SK-N-SH treated with all-trans-retinoic acid at 6 μM for 48 hours (cell line): ENCODE results near the gene SYNDIG1L.

Source experiments
- ARNTL ChIP-seq: fragments of 450-650 bp; formaldehyde crosslinking; IDR thresholded peaks from 2 replicates; pipeline ENCODE4 v1.5.0; 2020; ENCODE audit warnings: low read depth, mild to moderate bottlenecking, moderate library complexity, borderline replicate concordance
- CREB5 ChIP-seq: fragments of 250-450 bp; sonication (Bioruptor Pico); IDR thresholded peaks from 2 replicates; pipeline ENCODE4 v1.5.1; 2020; ENCODE audit warnings: low read depth, mild to moderate bottlenecking, moderate library complexity
- CSRNP3 ChIP-seq: fragments of 250-450 bp; sonication (Bioruptor Pico); IDR thresholded peaks from 2 replicates; pipeline ENCODE4 v1.5.1; 2021; ENCODE audit warnings: mild to moderate bottlenecking, moderate library complexity
- GLIS3 ChIP-seq: fragments of 250-450 bp; sonication (Bioruptor Pico); IDR thresholded peaks from 2 replicates; pipeline ENCODE4 v1.5.0; 2020; ENCODE audit warnings: mild to moderate bottlenecking, moderate library complexity
- PATZ1 ChIP-seq: fragments of 250-450 bp; sonication (Bioruptor Pico); IDR thresholded peaks from 2 replicates; pipeline ENCODE4 v1.8.0; 2020; ENCODE audit warnings: mild to moderate bottlenecking, moderate library complexity, borderline replicate concordance
- RARB ChIP-seq: fragments of 250-450 bp; sonication (Bioruptor Pico); IDR thresholded peaks from 2 replicates; pipeline ENCODE4 v1.8.0; 2021; ENCODE audit warnings: mild to moderate bottlenecking, moderate library complexity
- SNAI2 ChIP-seq: fragments of 250-450 bp; sonication (Bioruptor Pico); IDR thresholded peaks from 2 replicates; pipeline ENCODE4 v1.5.0; 2020; ENCODE audit warnings: mild to moderate bottlenecking, moderate library complexity
- TOX ChIP-seq: fragments of 250-450 bp; sonication (Bioruptor Pico); IDR thresholded peaks from 2 replicates; pipeline ENCODE4 v1.8.0; 2021; ENCODE audit warnings: mild to moderate bottlenecking, moderate library complexity, borderline replicate concordance
- ZC3H10 ChIP-seq: fragments of 250-450 bp; sonication (Bioruptor Pico); IDR thresholded peaks from 2 replicates; pipeline ENCODE4 v1.5.1; 2021; ENCODE audit warnings: mild to moderate bottlenecking, moderate library complexity
- ZFP3 ChIP-seq: fragments of 250-450 bp; sonication (Bioruptor Pico); IDR thresholded peaks from 2 replicates; pipeline ENCODE4 v1.5.0; 2020; ENCODE audit warnings: mild to moderate bottlenecking, moderate library complexity
- ZFP30 ChIP-seq: fragments of 450-650 bp; formaldehyde crosslinking; IDR thresholded peaks from 2 replicates; pipeline ENCODE4 v1.5.0; 2022; ENCODE audit warnings: mild to moderate bottlenecking, moderate library complexity
- ZNF565 ChIP-seq: fragments of 450-650 bp; formaldehyde crosslinking; conservative IDR thresholded peaks from 2 replicates; pipeline ENCODE4 v1.5.0; 2020; ENCODE audit warnings: low read depth, mild to moderate bottlenecking, moderate library complexity
- ZNF70 ChIP-seq: fragments of 450-650 bp; formaldehyde crosslinking; IDR thresholded peaks from 2 replicates; pipeline ENCODE4 v1.5.0; 2020; ENCODE audit warnings: mild to moderate bottlenecking, moderate library complexity
- ZNF8 ChIP-seq: fragments of 450-650 bp; formaldehyde crosslinking; IDR thresholded peaks from 2 replicates; pipeline ENCODE4 v1.5.0; 2020; ENCODE audit warnings: mild to moderate bottlenecking, moderate library complexity

- TF ChIP-seq CSRNP3 (CRISPR knock-in tag) (no peak), PATZ1 (no peak), ZFP3 (CRISPR knock-in tag) (no peak), CREB5 (no peak), RARB (CRISPR knock-in tag) (no peak), SNAI2 (CRISPR knock-in tag) (no peak), ZNF8 (CRISPR knock-in tag) (no peak), GLIS3 (CRISPR knock-in tag) (no peak), ARNTL (CRISPR knock-in tag) (no peak), ZFP30 (CRISPR knock-in tag) (no peak), TOX (CRISPR knock-in tag) (no peak), ZNF565 (CRISPR knock-in tag) (no peak), ZC3H10 (CRISPR knock-in tag) (no peak), ZNF70 (no peak)
Observed at GRCh38 chr14:74462993-74463392, 37.0 kb upstream of the SYNDIG1L start.
